Parathyroid adenoma (tissue), 2 donors: Measurements from ENCODE around the gene CDHR2.

Experiments used
- H2AFZ ChIP-seq: fragments of 300-600 bp; sonication (generic); one replicate; pipeline ENCODE4 v1.7.0; 2017; ENCODE audit warnings: antibody characterized with exemption, mild to moderate bottlenecking
- H3K27ac ChIP-seq: fragments of 300-600 bp; sonication (generic); one replicate; pipeline ENCODE4 v1.7.0; 2017
- H3K27me3 ChIP-seq: fragments of 300-600 bp; sonication (generic); one replicate; pipeline ENCODE4 v1.7.0; 2017; ENCODE audit warnings: low read length; ENCODE audit not compliant: control insufficient read depth, insufficient read depth
- H3K36me3 ChIP-seq: fragments of 300-600 bp; sonication (generic); one replicate; pipeline ENCODE4 v1.7.0; 2017; ENCODE audit warnings: low read length; ENCODE audit not compliant: control insufficient read depth, insufficient read depth
- H3K4me1 ChIP-seq: fragments of 300-600 bp; sonication (generic); one replicate; pipeline ENCODE4 v1.7.0; 2017; ENCODE audit warnings: control low read depth
- H3K4me2 ChIP-seq: fragments of 300-600 bp; sonication (generic); one replicate; pipeline ENCODE4 v1.7.0; 2017; ENCODE audit warnings: low read length
- H3K4me3 ChIP-seq: fragments of 300-600 bp; sonication (generic); one replicate; pipeline ENCODE4 v1.7.0; 2017; ENCODE audit warnings: low read depth, low read length
- H3K79me2 ChIP-seq: fragments of 300-600 bp; sonication (generic); one replicate; pipeline ENCODE4 v1.7.0; 2017; ENCODE audit warnings: control low read depth
- H3K9ac ChIP-seq: fragments of 300-600 bp; sonication (generic); one replicate; pipeline ENCODE4 v1.7.0; 2017; ENCODE audit warnings: mild to moderate bottlenecking
- H3K9me3 ChIP-seq: fragments of 300-600 bp; sonication (generic); one replicate; pipeline ENCODE4 v1.7.0; 2017; ENCODE audit warnings: low read length; ENCODE audit not compliant: control insufficient read depth
- TF ChIP-seq, protein P1 (sequence below): fragments of 300-600 bp; sonication (generic); IDR thresholded peaks from one replicate; pipeline ENCODE4 v1.7.0; 2017; ENCODE audit warnings: antibody characterized with exemption, mild to moderate bottlenecking
- donor health status: primary hyperparathyroidism.

The CDHR2 gene

DNA sequence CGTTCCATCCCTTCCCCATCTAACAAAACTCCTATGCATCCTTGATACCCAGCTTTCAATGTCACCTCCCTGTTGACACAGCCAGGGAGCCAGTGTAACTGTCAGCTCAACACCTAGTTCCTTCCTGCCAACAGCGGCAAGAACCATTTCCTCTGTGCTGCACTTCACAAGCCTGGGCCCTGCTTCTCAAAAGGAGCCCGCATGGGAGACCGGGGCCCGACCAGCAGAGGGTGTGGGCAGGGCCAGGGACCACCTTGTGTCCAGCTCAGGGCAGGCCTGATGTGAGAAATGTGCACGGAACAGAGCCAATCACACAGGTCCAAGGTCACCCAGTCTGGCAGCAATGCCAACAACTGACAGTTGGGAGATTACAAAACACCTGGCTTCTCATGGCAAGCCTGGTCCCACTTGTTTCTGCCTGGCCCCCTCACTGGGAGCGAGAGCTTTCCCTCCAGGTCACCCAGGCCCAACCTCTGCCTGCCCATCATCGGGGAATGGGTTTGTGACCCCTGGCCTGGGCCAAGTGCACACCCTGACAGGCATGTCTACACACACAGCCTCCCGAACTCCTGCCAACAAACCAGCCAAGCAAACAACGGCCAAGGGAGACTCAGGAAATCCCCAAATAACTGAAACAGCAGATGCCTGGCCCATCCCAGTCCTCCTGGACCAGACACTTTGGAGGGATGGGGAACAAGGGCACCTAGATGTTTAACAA lies 15.1 kb upstream of the CDHR2 start:
- Histone ChIP-seq H3K4me2 (peak overlapping the region; percentile 23), H3K9ac (no peak overlapping the region), H2AFZ (no peak overlapping the region), H3K79me2 (peaks cover 14% of the 10 kb centered on the region), H3K9me3 (no peaks in the 10 kb centered on the region), H3K27ac (peak overlapping the region; percentile 98), H3K36me3 (no peaks in the 10 kb centered on the region), H3K4me1 (peaks cover 26% of the 10 kb centered on the region), H3K27me3 (no peaks in the 10 kb centered on the region), H3K4me3 (no peak overlapping the region)
- TF ChIP-seq, protein P1, sequence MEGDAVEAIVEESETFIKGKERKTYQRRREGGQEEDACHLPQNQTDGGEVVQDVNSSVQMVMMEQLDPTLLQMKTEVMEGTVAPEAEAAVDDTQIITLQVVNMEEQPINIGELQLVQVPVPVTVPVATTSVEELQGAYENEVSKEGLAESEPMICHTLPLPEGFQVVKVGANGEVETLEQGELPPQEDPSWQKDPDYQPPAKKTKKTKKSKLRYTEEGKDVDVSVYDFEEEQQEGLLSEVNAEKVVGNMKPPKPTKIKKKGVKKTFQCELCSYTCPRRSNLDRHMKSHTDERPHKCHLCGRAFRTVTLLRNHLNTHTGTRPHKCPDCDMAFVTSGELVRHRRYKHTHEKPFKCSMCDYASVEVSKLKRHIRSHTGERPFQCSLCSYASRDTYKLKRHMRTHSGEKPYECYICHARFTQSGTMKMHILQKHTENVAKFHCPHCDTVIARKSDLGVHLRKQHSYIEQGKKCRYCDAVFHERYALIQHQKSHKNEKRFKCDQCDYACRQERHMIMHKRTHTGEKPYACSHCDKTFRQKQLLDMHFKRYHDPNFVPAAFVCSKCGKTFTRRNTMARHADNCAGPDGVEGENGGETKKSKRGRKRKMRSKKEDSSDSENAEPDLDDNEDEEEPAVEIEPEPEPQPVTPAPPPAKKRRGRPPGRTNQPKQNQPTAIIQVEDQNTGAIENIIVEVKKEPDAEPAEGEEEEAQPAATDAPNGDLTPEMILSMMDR = no peak

DNA sequence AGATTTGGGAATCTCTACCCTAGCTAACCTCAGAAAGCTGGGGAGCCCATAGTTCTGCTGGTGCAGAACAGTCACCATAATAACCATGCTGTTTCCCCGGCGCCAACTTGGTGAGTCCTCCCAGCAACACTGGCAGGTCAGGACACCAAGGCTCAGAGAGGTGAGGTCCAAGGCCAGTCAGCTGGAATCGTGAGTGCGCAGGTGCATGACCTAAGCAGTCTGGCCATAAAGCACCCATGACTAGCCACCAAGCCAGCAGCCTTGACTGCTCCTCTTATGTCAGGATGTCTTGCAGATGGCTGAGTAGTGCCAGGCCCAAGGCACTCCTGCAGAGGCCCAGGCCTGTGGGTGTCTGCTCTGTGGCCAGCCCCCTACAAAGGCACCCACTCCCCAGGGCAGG lies 14.5 kb upstream of the CDHR2 start:
- TF ChIP-seq, protein P1 = no peak
- Histone ChIP-seq H3K4me2 (peak overlapping the region; percentile 99), H2AFZ (no peak overlapping the region), H3K4me1 (peaks cover 26% of the 10 kb centered on the region), H3K36me3 (no peaks in the 10 kb centered on the region), H3K27ac (peak overlapping the region; percentile 98), H3K9ac (no peak overlapping the region), H3K27me3 (no peaks in the 10 kb centered on the region), H3K4me3 (peak overlapping the region; percentile 100), H3K79me2 (peaks cover 14% of the 10 kb centered on the region), H3K9me3 (no peaks in the 10 kb centered on the region)

DNA sequence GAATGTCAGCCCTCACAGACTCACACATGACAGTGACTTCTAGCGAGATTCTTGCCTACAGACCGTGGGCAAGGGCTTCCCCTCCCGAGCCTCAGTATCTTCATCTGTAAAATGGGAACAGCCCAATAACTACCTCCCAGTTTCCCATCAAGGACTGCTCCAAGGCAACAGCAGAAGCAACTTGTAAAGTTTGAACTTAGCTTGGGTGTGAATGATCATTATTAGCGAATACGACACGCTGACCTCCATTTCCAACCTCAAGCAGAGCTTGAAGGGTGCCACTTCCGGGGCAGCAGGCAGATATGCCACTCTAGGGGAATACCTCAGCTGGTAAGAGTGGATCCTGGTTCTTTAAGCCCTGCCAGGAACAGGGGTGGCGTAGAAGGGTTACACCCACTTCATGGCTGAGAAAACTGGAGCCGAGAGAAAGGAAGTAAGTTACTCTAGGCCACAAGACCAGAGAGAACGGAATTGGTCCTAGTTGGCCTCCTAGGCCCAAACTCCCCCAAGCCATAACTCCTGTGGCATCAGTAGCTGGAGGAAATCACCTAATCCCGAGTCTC lies 14.0 kb upstream of the CDHR2 start:
- Histone ChIP-seq H3K9me3 (no peaks in the 10 kb centered on the region), H3K4me3 (peak overlapping the region; percentile 100), H3K27me3 (no peaks in the 10 kb centered on the region), H2AFZ (peak overlapping the region; percentile 72), H3K36me3 (no peaks in the 10 kb centered on the region), H3K79me2 (peaks cover 14% of the 10 kb centered on the region), H3K27ac (peak overlapping the region; percentile 98), H3K4me1 (peaks cover 26% of the 10 kb centered on the region), H3K4me2 (peak overlapping the region; percentile 99), H3K9ac (no peak overlapping the region)
- TF ChIP-seq, protein P1 = no peak

DNA sequence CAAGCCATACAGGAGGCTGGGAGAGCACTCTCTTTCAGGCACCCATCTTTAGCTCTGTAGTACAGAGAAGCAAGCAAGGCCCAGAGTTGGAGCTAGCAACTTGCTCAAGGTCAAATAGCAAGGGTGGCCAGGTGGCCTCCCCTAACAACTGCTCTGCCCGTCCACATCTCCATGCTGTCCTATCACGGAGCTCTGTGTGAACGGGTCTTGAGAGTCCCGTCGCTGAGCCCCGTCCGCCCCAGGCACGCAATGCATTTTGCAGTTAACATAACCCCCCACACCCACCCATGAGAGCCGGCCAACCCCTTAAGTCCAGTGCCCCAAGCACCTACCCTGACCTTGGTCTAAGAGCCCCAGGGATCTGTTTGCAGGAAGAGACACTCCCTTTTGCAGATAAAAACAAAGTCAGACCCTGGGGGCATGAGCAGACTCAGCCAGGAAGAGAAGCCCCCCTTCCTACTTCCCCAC lies 13.4 kb upstream of the CDHR2 start:
- H3K27ac ChIP-seq = peak overlapping the region; percentile 98
- TF ChIP-seq, protein P1 = no peak
- peaks cover 26% of the 10 kb centered on the region for H3K4me1 ChIP-seq

More for the DNA sequence above, 13.4 kb upstream of the CDHR2 start:
- H2AFZ ChIP-seq = peak overlapping the region; percentile 72
- H3K9me3 ChIP-seq = no peaks in the 10 kb centered on the region
- H3K4me2 ChIP-seq = peak overlapping the region; percentile 99
- H3K9ac ChIP-seq = no peak overlapping the region
- no peaks in the 10 kb centered on the region for H3K36me3 ChIP-seq
- no peaks in the 10 kb centered on the region for H3K27me3 ChIP-seq
- H3K79me2 ChIP-seq = peaks cover 14% of the 10 kb centered on the region
- peak overlapping the region; percentile 100 for H3K4me3 ChIP-seq
